Activated CD8-positive, alpha-beta memory T cell treated with anti-CD3 and anti-CD28 coated beads for 36 hours (primary cell): ENCODE data around the gene BACH2. TPM values are rescaled to one million over a fixed set of nuclear protein-coding genes. Genes with fewer than 3 reads are reported as not detected.
"Not testable (repeated sequence)": the region's sequence is repeated elsewhere in the genome, so short reads cannot be mapped to it uniquely, and the experiment has no call there.

Source experiments
- CTCF ChIA-PET: fragments of 350-600 bp; sonication (Branson Sonifier 250); formaldehyde crosslinking; loops from one replicate; lab custom pipeline; 2021; ENCODE audit warnings: antibody characterized with exemption; lab: Charles Lee
- POLR2A ChIA-PET: fragments of 350-600 bp; sonication (Branson Sonifier 250); formaldehyde crosslinking; loops from one replicate; lab custom pipeline; 2021; ENCODE audit warnings: antibody characterized with exemption; lab: Charles Lee
- total RNA-seq, 2 experiments: library from RNA; stranded (reverse); gene quantifications; one replicate each; pipeline ENCODE4 v1.2.3, GENCODE V29; 2021

BACH2 gene
- total RNA-seq, 2 experiments from 2014 or later, result 52.1 to 55.6 TPM

GRCh38 chr6:90131614-90132423, 164.8 kb downstream of the BACH2 start:
- POLR2A ChIA-PET, result no interaction called here

DNA sequence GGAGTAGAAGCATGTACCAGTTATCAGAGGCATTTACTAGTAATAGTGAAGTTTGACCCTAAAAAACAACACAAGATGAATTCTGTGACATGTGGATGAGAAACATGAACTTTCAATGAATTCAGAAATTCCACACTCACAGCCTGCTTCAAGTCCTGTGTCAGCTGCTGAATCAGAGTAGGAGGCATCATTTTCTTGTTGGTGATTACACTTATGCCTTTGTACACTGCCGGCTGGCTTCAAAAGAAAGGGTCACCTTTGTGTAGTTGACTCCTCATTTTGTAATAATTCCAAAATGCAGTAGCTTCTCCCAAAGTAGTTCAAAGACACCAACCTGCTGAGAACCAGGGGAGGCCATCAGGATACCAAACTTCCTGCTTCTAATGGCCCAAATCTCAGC, 165.5 kb downstream of the BACH2 start:
- ChIA-PET POLR2A (no interaction called here), CTCF (interaction anchor here (1.0 kb wide), 1 partner anchor 10 kb away, joined by 4 read pairs; no protein-coding TSS in a partner anchor)

More at GRCh38 chr6:90131614-90132423, 164.8 kb downstream of the BACH2 start:
- CTCF ChIA-PET, result interaction anchor here (1.0 kb wide), 1 partner anchor 9 kb away, joined by 4 read pairs; no protein-coding TSS in a partner anchor

- CTCF ChIA-PET, POLR2A ChIA-PET: not testable (repeated sequence)
Measured at GRCh38 chr6:90128687-90129086, 168.0 kb downstream of the BACH2 start.

DNA sequence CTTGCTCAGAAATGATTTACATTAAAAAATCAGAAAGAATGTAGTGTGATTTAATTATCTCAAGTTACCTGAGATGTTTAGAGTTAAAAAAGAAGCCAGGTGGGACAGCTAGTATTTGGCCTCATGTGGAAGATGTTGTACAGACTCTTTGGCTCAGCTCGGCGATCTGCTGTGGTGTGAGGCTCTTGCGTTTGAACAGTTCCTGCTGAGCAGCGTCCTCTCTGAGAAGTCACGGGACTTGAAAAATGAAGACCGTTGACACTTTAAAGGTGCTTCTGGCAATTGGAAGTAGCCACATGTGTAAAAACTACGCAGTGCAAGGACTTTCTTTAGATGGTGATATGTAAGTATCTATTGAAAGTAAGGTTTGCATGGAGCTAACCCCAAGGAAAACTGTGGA, 169.0 kb downstream of the BACH2 start:
- CTCF ChIA-PET, result no interaction called here
- POLR2A ChIA-PET, result no interaction called here

- CTCF ChIA-PET, result interaction anchor here (1.0 kb wide), 1 partner anchor 32 kb away, joined by 3 read pairs; no protein-coding TSS in a partner anchor
- POLR2A ChIA-PET, result no interaction called here
Measured at GRCh38 chr6:90126839-90127238, 169.8 kb downstream of the BACH2 start.

DNA sequence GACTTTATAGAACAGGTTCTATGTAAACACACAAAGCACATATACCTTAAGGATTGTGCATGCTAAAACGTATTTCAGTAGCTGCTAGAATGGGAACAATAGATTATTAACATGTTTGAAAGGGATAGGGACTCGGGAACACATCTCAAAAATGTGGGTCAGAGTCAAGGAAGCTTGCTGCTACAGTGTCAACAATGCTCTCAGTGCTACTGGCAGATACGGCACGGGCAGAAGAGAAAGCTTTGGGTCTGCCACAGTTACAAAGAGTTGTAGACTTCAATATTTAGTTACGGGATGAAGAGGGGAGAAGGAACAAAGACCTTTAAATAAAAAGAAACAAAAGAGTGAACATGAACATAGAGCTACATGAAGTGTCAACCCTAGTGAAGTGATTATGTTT, 170.5 kb downstream of the BACH2 start:
- ChIA-PET POLR2A (no interaction called here), CTCF (interaction anchor here (1.0 kb wide), 1 partner anchor 32 kb away, joined by 3 read pairs; no protein-coding TSS in a partner anchor)

DNA sequence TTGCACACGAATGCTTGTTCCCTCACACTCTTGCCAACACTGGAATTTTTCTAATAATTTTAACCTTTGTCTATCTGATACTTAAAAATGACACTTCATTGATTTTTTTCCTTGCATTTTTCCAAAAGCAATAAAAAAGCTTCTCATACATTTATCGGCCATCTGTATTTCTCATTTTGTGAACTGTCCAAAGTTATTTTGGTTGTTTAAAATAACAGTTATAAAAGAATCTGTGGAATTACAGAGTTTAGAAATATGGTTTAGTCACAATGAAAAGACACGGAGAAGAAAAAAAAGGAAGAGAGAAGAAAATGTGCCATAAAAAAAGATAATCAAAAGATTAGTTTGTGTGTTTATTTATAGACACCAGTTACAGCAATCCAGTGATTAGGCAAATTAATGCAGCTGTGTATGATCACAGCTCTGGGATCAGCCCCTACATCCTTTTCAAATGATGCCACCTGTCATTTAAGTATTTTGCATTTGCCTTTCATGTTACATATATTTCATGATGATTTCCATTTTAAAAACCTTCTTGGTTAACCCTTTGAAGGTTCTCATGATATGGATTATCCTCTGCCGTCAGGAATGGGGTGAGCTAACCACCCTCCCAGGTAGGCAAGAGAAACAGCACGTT, 171.7 kb downstream of the BACH2 start:
- POLR2A ChIA-PET, result no interaction called here

DNA sequence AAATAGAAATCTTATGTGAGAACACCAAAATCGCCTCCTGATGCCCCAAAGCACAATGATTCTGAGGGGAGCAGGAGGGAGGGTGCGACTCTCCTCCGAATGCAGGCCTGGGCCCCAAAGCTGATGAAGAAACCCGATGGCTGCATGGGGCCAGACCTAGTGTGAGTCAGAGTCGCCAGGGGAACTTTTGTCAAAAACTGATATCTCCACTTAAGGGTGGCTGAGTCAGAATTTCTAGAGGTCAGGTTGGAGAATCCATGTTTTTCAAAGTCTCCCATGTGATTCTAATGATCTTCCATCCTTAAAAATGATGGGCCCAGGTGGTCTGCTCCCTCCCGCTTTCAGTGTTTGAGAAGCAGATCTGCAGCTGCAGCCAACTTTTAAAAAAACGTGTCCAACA, 172.8 kb downstream of the BACH2 start:
- ChIA-PET POLR2A (interaction anchor here (0.7 kb wide), 1 partner anchor 136 kb away, joined by 7 read pairs; no protein-coding TSS in a partner anchor), CTCF (interaction anchor here (0.7 kb wide), 1 partner anchor 183 kb away, joined by 3 read pairs; no protein-coding TSS in a partner anchor)

More for the DNA sequence above, 171.7 kb downstream of the BACH2 start:
- CTCF ChIA-PET, result no interaction called here

- ChIA-PET CTCF (interaction anchor here (0.6 kb wide), 1 partner anchor 1359 kb away, joined by 5 read pairs; no protein-coding TSS in a partner anchor), POLR2A (no interaction called here)
Measured at GRCh38 chr6:90121982-90122381, 174.7 kb downstream of the BACH2 start.

DNA sequence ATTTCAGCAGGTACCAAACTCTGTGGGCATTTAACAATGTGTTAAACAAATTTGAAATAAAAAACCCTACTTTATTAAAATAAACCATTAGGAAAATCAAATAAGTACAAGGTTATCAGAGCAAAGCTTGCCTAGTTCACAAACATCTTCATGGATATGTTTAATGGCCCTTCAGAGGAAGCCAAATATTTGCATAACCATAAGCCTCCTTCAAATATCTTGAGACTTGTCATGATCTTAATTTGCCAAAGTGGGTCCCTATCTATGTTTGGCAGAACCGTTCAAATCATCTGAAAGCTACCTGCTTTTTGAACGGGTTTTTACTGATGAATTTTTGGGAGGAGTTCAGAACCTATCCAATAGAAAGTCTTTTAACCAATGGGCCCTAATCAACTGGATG, 176.3 kb downstream of the BACH2 start:
- CTCF ChIA-PET, result no interaction called here
- POLR2A ChIA-PET, result interaction anchor here (0.5 kb wide), 1 partner anchor 140 kb away, joined by 3 read pairs; no protein-coding TSS in a partner anchor

- POLR2A ChIA-PET, result interaction anchor here (0.5 kb wide), 1 partner anchor 139 kb away, joined by 3 read pairs; no protein-coding TSS in a partner anchor
- CTCF ChIA-PET, result no interaction called here
Measured at GRCh38 chr6:90119618-90120017, 177.0 kb downstream of the BACH2 start.

GRCh38 chr6:90118581-90118980, 178.1 kb downstream of the BACH2 start:
- ChIA-PET CTCF (interaction anchor here (0.5 kb wide), 1 partner anchor 289 kb away, joined by 3 read pairs; the partner anchor contains the start of gene CASP8AP2), POLR2A (interaction anchor here (0.6 kb wide), 1 partner anchor 274 kb away, joined by 3 read pairs; no protein-coding TSS in a partner anchor)

DNA sequence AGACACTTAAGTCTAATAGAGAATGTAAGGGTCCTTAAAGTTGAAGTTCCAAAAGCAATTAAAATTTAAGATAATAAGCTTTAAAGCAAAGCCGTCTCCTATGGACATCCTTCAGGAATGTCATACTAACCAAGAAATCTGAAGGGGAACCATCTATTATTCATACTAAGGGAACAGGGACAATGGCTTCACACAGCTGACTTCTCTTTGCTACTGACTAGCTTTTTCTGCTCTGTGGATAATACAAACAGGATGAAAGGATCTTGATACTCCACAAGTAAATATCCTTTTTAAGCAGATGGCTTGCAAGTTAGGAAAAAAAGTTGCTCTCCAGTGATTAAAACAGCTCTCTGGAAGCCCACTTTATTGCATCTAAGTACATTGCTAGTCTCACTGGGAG, 178.6 kb downstream of the BACH2 start:
- ChIA-PET CTCF (no interaction called here), POLR2A (interaction anchor here (0.6 kb wide), 1 partner anchor 274 kb away, joined by 3 read pairs; no protein-coding TSS in a partner anchor)

GRCh38 chr6:90116126-90116525, 180.5 kb downstream of the BACH2 start:
- CTCF ChIA-PET, POLR2A ChIA-PET: not testable (repeated sequence)

DNA sequence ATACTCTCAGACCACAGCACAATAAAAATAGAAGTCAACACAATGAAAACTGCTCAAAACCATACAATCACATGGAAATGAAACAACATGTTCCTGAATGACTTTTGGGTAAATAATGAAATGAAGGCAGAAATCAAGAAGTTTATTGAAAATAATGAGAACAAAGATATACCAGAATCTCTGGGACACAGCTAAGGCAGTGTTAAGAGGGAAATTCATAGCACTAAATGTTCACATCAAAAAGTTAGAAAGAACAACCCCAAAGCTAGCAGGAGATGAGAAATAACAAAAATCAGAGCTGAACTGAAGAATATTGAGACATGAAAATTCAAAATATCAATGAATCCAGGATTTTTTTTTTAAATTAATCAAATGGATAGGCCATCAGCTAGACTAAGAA, 183.3 kb downstream of the BACH2 start:
- ChIA-PET POLR2A (no interaction called here), CTCF (no interaction called here)

DNA sequence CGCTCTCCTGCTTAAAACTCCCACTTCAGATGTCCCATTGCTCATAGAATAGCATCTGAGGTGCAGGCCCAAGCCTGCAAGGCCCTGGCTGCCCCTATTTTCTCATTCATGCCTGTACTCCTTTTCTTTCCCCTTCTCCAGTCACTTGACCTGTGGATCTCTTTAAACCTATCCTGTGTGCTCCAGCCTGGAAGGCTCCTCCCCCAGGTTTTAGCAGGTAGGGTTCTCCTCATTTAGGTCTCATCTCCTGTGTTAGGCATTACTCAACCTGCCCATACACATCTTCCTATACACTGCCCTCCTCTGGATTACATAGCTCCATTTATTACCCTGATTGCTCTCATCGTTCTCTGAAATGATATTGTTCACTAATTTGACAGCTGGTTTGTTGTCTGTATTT, 185.3 kb downstream of the BACH2 start:
- POLR2A ChIA-PET, result no interaction called here
- CTCF ChIA-PET, result interaction anchor here (1.3 kb wide), 1 partner anchor 171 kb away, joined by 3 read pairs; no protein-coding TSS in a partner anchor

- ChIA-PET POLR2A (no interaction called here), CTCF (interaction anchor here (1.3 kb wide), 1 partner anchor 171 kb away, joined by 3 read pairs; no protein-coding TSS in a partner anchor)
Measured at GRCh38 chr6:90110971-90111370, 185.7 kb downstream of the BACH2 start.

DNA sequence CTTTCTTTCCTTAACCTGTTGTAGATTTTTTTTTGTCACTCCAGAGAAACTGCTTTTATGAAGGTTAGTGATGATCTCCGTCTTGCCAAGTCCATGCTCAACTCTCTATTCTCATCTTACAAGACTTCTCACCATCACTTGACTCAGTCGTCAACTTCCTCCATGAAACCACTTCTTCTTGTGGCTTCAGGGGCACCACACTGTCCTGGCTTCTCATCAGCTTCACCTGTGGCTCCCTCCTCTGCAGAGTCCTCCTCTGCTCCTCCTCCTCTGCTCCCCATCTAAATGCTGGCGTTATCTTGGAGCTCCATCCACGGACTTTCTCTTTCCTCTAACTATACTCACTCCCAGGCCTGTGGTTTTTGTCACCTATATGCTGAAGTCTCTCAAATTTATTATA, 187.5 kb downstream of the BACH2 start:
- ChIA-PET CTCF (interaction anchor here (0.6 to 0.8 kb wide), 2 partner anchors 110 to 155 kb away, joined by 3 read pairs; no protein-coding TSS in a partner anchor), POLR2A (no interaction called here)

GRCh38 chr6:90107771-90108282, 188.8 kb downstream of the BACH2 start:
- CTCF ChIA-PET, result no interaction called here
- POLR2A ChIA-PET, result no interaction called here
